ENCODE data around the gene ZNF358.
A peak's percentile ranks its signal among the peaks of the same experiment; 100 is the strongest.

Gene ZNF358
- 2.2 to 4.4 (median 4.0) reads per million in 4 experiments for total RNA-seq

GRCh38 chr19:7515645-7516151, at the start of gene ZNF358:
TSS of gene ZNF358 (plus strand) at chr19:7516103. CDS start at chr19:7519243, 3,140 bp downstream.
- DNase-seq, result peak; percentile 11

GRCh38 chr19:7467009-7467989, 48.6 kb upstream of the ZNF358 start:
- DNase-seq, result no peak

- DNase-seq, result no peak
Measured at GRCh38 chr19:7468840-7469239, 47.1 kb upstream of the ZNF358 start.

GRCh38 chr19:7469669-7470285, 46.1 kb upstream of the ZNF358 start:
- no peak for DNase-seq

GRCh38 chr19:7470540-7471305, 45.2 kb upstream of the ZNF358 start:
- DNase-seq, result no peak

- no peak for DNase-seq
Measured at GRCh38 chr19:7471696-7472615, 43.9 kb upstream of the ZNF358 start.

GRCh38 chr19:7475665-7476064, 40.2 kb upstream of the ZNF358 start:
- no peak for DNase-seq

GRCh38 chr19:7476241-7476640, 39.7 kb upstream of the ZNF358 start:
- no peak for DNase-seq

- DNase-seq, result no peak
Measured at GRCh38 chr19:7476777-7477494, 39.0 kb upstream of the ZNF358 start.

- DNase-seq, result no peak
Measured at GRCh38 chr19:7477758-7478157, 38.1 kb upstream of the ZNF358 start.

- DNase-seq, result no peak
Measured at GRCh38 chr19:7478173-7478842, 37.6 kb upstream of the ZNF358 start.

GRCh38 chr19:7478843-7479227, 37.1 kb upstream of the ZNF358 start:
- DNase-seq, result no peak

- DNase-seq, result no peak
Measured at GRCh38 chr19:7480222-7480969, 35.5 kb upstream of the ZNF358 start.

GRCh38 chr19:7480970-7481255, 35.0 kb upstream of the ZNF358 start:
- no peak for DNase-seq

- DNase-seq, result no peak
Measured at GRCh38 chr19:7482584-7483439, 33.1 kb upstream of the ZNF358 start.

GRCh38 chr19:7483720-7484201, 32.1 kb upstream of the ZNF358 start:
- DNase-seq, result no peak

GRCh38 chr19:7486923-7487322, 29.0 kb upstream of the ZNF358 start:
- DNase-seq, result no peak

GRCh38 chr19:7488736-7489353, 27.1 kb upstream of the ZNF358 start, which contains the start of gene PEX11G:
TSS of gene PEX11G (minus strand) at chr19:7489035. CDS start at chr19:7489010, 25 bp downstream.
- peak; percentile 87 for DNase-seq
